Esophagus muscularis mucosa (tissue), 3 donors: ENCODE measurements around the gene SH3BP4.

Experiments
- POLR2A ChIP-seq: fragments of 450-650 bp; IDR thresholded peaks from one replicate; pipeline ENCODE4 v1.6.1; 2017; ENCODE audit warnings: antibody characterized with exemption, moderate library complexity, mild to moderate bottlenecking, low read depth
- POLR2AphosphoS5 ChIP-seq, 2 donors: sonication (generic); formaldehyde crosslinking; IDR thresholded peaks; one replicate each; pipeline ENCODE4 v1.6.1; 2017; ENCODE audit warnings: antibody characterized with exemption in 2 of 2
- TF ChIP-seq, protein P1 (sequence below), 3 experiments: fragments of 200-600 bp in 2 of 3; fragments of 450-650 bp in 1 of 3; sonication (generic) in 2 of 3; IDR thresholded peaks; one replicate each; pipeline ENCODE4 v1.5.1; 2017 to 2019; ENCODE audit warnings: antibody characterized with exemption in 3 of 3, mild to moderate bottlenecking in 2 of 3, moderate library complexity in 1 of 3

DNA sequence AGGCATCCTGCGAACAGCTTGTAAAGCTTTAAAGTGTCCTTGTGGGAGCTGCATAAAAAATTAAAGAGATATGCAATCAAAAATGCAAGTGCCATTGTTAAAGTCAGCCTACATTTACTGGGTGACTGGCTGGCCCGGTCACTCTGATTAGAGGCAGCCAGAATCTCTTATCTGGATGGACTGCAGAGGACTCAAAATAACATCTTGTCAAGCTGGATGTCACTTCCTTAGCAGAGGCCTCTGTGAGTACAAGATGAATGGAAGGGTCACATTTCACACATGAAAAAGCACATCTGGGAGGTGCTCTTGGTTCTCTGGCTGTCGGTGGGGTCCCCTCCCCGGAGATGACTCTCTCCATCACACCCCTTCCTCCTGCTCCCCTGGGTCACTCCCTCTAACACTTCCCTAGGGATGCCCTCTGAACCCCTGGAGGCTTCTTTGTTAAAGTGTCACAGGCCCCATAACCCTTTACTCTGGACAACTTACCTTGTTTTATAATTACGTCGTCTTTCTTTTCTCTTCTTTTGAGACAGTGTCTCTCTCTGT, 122.1 kb downstream of the SH3BP4 start:
- no peak for TF ChIP-seq POLR2A
- TF ChIP-seq, protein P1, sequence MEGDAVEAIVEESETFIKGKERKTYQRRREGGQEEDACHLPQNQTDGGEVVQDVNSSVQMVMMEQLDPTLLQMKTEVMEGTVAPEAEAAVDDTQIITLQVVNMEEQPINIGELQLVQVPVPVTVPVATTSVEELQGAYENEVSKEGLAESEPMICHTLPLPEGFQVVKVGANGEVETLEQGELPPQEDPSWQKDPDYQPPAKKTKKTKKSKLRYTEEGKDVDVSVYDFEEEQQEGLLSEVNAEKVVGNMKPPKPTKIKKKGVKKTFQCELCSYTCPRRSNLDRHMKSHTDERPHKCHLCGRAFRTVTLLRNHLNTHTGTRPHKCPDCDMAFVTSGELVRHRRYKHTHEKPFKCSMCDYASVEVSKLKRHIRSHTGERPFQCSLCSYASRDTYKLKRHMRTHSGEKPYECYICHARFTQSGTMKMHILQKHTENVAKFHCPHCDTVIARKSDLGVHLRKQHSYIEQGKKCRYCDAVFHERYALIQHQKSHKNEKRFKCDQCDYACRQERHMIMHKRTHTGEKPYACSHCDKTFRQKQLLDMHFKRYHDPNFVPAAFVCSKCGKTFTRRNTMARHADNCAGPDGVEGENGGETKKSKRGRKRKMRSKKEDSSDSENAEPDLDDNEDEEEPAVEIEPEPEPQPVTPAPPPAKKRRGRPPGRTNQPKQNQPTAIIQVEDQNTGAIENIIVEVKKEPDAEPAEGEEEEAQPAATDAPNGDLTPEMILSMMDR (IDR thresholded peaks at IDR 0.05): no peak
- no peak for TF ChIP-seq POLR2AphosphoS5 (IDR thresholded peaks at IDR 0.05)
